Fibroblast of lung (primary cell): ENCODE results near the gene APH1B. TPM values are rescaled to one million over a fixed set of nuclear protein-coding genes. Genes with fewer than 3 reads are reported as not detected.
A peak's percentile ranks its signal among the peaks of the same experiment; 100 is the strongest.

Source experiments
- DNase-seq, 2 donors: peaks; one replicate each; pipeline versions ENCODE4 v3.0.0 to v3.0.0-alpha.2; 2010; ENCODE audit warnings: low read depth in 2 of 2
- H2AFZ ChIP-seq: 2 replicates; pipeline ENCODE4 v1.5.1; 2012; ENCODE audit warnings: low read length, control low read depth, inconsistent platforms
- H3K27ac ChIP-seq: 2 replicates; pipeline ENCODE4 v1.5.1; 2011; ENCODE audit warnings: low read length, control low read depth; ENCODE audit not compliant: insufficient read depth
- H3K27me3 ChIP-seq: 2 replicates; pipeline ENCODE4 v1.5.1; 2011; ENCODE audit warnings: mild to moderate bottlenecking, low read length; ENCODE audit not compliant: control insufficient read depth, insufficient read depth
- H3K36me3 ChIP-seq: 2 replicates; pipeline ENCODE4 v1.5.1; 2011; ENCODE audit warnings: low read length; ENCODE audit not compliant: control insufficient read depth, insufficient read depth
- H3K4me1 ChIP-seq: 2 replicates; pipeline ENCODE4 v1.5.1; 2011; ENCODE audit warnings: low read length; ENCODE audit not compliant: control insufficient read depth, insufficient read depth; ENCODE audit errors: extremely low read depth
- H3K4me2 ChIP-seq: 2 replicates; pipeline ENCODE4 v1.5.1; 2011; ENCODE audit warnings: low read length, control low read depth; ENCODE audit not compliant: insufficient read depth; ENCODE audit errors: extremely low read depth
- H3K4me3 ChIP-seq, 4 experiments: fragments of 200-600 bp in 1 of 4; sonication (generic) in 1 of 4; replicated peaks in 1 of 4; 2 replicates each; pipeline ENCODE4 v1.5.1; 2011 to 2016; ENCODE audit warnings: low read length in 4 of 4, low read depth in 3 of 4, mild to moderate bottlenecking in 3 of 4, control low read depth in 2 of 4, inconsistent platforms in 1 of 4, mixed read lengths in 1 of 4; ENCODE audit not compliant: insufficient read depth in 1 of 4; ENCODE audit errors: control extremely low read depth in 1 of 4
- H3K79me2 ChIP-seq: 2 replicates; pipeline ENCODE4 v1.5.1; 2012; ENCODE audit warnings: mild to moderate bottlenecking, low read length, inconsistent platforms; ENCODE audit not compliant: control insufficient read depth, insufficient read depth
- H3K9ac ChIP-seq: 2 replicates; pipeline ENCODE4 v1.5.1; 2011; ENCODE audit warnings: mild to moderate bottlenecking, low read length, control low read depth; ENCODE audit not compliant: insufficient read depth
- H3K9me3 ChIP-seq: 2 replicates; pipeline ENCODE4 v1.5.1; 2012; ENCODE audit warnings: low read depth, low read length; ENCODE audit not compliant: control insufficient read depth, insufficient read depth
- H4K20me1 ChIP-seq: 2 replicates; pipeline ENCODE4 v1.5.1; 2011; ENCODE audit warnings: low read length; ENCODE audit not compliant: control insufficient read depth, insufficient read depth; ENCODE audit errors: extremely low read depth
- EZH2 ChIP-seq: IDR thresholded peaks from 2 replicates; pipeline ENCODE4 v1.5.1; 2012; ENCODE audit warnings: low read length, control low read depth, mild to moderate bottlenecking; ENCODE audit errors: missing control alignments
- polyA plus RNA-seq, 2 donors: library from polyadenylated mRNA; depleted of rRNA in 1 of 2; stranded (reverse) in 1 of 2; unstranded in 1 of 2; fragments of >200 nt; gene quantifications; 2 replicates each; pipeline ENCODE4 v1.2.1, GENCODE V29; 2011 to 2012; ENCODE audit warnings: missing spikeins in 1 of 2
- total RNA-seq: library from RNA; depleted of rRNA; stranded (reverse); fragments of >200 nt; gene quantifications from 2 replicates; pipeline ENCODE4 v1.2.1, GENCODE V29; 2014
- TF ChIP-seq, protein P1 (sequence below), 2 donors: IDR thresholded peaks in 1 of 2; conservative IDR thresholded peaks in 1 of 2; 1 replicate in 1 of 2; 2 replicates in 1 of 2; pipeline ENCODE4 v1.5.1; 2011 to 2012; ENCODE audit warnings: low read length in 2 of 2, control low read depth in 1 of 2, inconsistent platforms in 1 of 2, low read depth in 1 of 2, mild to moderate bottlenecking in 1 of 2

The APH1B gene
- total and polyA plus RNA-seq, 2 donors (not counting 1 experiment from before 2014, with no cell fraction given) = 23.5 to 32.2 TPM

DNA sequence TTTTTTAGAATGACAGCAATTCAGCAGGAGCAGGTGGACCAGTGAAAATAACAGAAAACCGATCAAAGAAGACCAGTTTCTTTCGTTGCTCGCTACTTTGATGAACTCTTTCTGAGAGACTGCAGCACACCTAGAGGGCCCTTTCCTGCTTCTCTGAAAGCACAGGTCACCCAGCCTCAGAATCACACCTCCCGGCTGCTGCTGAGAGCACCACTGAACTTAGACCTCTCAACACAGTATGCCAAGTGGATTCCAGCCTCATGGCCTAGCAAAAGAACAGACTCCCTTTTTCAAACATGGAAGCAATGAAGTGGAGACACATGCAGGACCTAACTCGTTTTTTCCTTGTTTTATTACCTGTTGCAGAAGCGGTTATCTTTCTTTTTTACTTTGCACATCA is 13.9 kb upstream of the APH1B start:
- no peaks in the 10 kb centered on the region for H3K27me3 ChIP-seq
- H2AFZ ChIP-seq = no peak overlapping the region
- H3K4me2 ChIP-seq = no peak overlapping the region
- H3K4me3 ChIP-seq = no peak overlapping the region
- H3K79me2 ChIP-seq = no peaks in the 10 kb centered on the region
- no peak for DNase-seq
- TF ChIP-seq, protein P1, sequence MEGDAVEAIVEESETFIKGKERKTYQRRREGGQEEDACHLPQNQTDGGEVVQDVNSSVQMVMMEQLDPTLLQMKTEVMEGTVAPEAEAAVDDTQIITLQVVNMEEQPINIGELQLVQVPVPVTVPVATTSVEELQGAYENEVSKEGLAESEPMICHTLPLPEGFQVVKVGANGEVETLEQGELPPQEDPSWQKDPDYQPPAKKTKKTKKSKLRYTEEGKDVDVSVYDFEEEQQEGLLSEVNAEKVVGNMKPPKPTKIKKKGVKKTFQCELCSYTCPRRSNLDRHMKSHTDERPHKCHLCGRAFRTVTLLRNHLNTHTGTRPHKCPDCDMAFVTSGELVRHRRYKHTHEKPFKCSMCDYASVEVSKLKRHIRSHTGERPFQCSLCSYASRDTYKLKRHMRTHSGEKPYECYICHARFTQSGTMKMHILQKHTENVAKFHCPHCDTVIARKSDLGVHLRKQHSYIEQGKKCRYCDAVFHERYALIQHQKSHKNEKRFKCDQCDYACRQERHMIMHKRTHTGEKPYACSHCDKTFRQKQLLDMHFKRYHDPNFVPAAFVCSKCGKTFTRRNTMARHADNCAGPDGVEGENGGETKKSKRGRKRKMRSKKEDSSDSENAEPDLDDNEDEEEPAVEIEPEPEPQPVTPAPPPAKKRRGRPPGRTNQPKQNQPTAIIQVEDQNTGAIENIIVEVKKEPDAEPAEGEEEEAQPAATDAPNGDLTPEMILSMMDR (conservative IDR thresholded peaks at IDR 0.05 in 1 of 2, IDR thresholded peaks at IDR 0.05 in 1 of 2; ENCODE audit: low read depth in 1 of 2, low read length in 2 of 2) = no peak
- TF ChIP-seq EZH2 = no peak
- H3K4me1 ChIP-seq = no peaks in the 10 kb centered on the region
- H4K20me1 ChIP-seq = no peaks in the 10 kb centered on the region
- H3K9me3 ChIP-seq = no peaks in the 10 kb centered on the region
- no peak overlapping the region for H3K27ac ChIP-seq
- H3K36me3 ChIP-seq = peaks cover 6% of the 10 kb centered on the region
- no peak overlapping the region for H3K9ac ChIP-seq

DNA sequence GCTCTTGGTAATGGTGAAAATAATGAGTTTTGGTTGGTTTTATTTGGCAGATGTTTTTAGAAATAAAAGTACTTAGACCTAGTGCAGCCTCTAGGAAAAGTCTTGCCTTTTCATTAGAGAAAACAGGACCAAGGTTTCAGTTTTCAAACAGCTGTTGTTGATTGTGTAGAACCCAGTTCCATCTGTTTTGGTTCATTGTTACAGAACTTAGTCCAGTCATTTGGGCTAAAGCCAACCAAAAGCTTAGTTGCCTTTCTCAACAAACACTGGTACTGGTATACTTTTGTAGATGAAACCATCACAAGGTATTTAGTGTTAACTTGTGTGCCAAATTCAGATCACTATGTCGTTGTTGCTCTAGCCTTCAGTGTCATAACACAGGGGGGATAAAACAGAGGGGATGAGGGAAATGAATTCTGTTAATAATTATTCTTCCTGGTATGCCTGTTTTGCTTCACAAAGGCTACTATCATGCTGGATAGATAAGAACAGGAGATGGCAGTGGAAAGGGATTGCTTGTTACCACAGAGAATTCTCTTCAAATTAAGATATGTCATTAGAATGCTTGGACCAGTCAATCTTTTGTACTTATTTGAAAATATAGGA is 12.6 kb upstream of the APH1B start:
- no peaks in the 10 kb centered on the region for H3K27me3 ChIP-seq
- no peaks in the 10 kb centered on the region for H4K20me1 ChIP-seq
- no peak overlapping the region for H3K9ac ChIP-seq
- H3K9me3 ChIP-seq = no peaks in the 10 kb centered on the region
- peak; percentile 30 to 87 for DNase-seq
- peaks cover 6% of the 10 kb centered on the region for H3K36me3 ChIP-seq
- TF ChIP-seq, protein P1 (conservative IDR thresholded peaks at IDR 0.05 in 1 of 2, IDR thresholded peaks at IDR 0.05 in 1 of 2; ENCODE audit: low read depth in 1 of 2, low read length in 2 of 2) = no peak
- no peak for TF ChIP-seq EZH2
- H3K27ac ChIP-seq = no peak overlapping the region
- no peak overlapping the region for H3K4me3 ChIP-seq
- H3K4me1 ChIP-seq = no peaks in the 10 kb centered on the region
- no peak overlapping the region for H2AFZ ChIP-seq
- no peaks in the 10 kb centered on the region for H3K79me2 ChIP-seq
- no peak overlapping the region for H3K4me2 ChIP-seq

GRCh38 chr15:63274427-63274826 is 3.0 kb upstream of the APH1B start:
- TF ChIP-seq EZH2 = no peak
- TF ChIP-seq, protein P1 (conservative IDR thresholded peaks at IDR 0.05 in 1 of 2, IDR thresholded peaks at IDR 0.05 in 1 of 2; ENCODE audit: low read depth in 1 of 2, low read length in 2 of 2) = no peak
- peaks cover 3% of the 10 kb centered on the region for H3K4me1 ChIP-seq
- no peaks in the 10 kb centered on the region for H3K36me3 ChIP-seq
- no peaks in the 10 kb centered on the region for H3K9me3 ChIP-seq
- H3K27ac ChIP-seq = no peak overlapping the region
- H2AFZ ChIP-seq = no peak overlapping the region
- H3K27me3 ChIP-seq = no peaks in the 10 kb centered on the region
- DNase-seq = no peak
- no peak overlapping the region for H3K9ac ChIP-seq
- no peak overlapping the region for H3K4me2 ChIP-seq
- H4K20me1 ChIP-seq = no peaks in the 10 kb centered on the region
- no peak overlapping the region for H3K4me3 ChIP-seq
- peaks cover 3% of the 10 kb centered on the region for H3K79me2 ChIP-seq
